HepG2 (cell line): ENCODE data around the gene ASGR1. TPM values are rescaled to one million over a fixed set of nuclear protein-coding genes. Genes with fewer than 3 reads are reported as not detected.
A peak's percentile ranks its signal among the peaks of the same experiment; 100 is the strongest.

Experiments used
- ATM ChIP-seq: fragments of 450-650 bp; IDR thresholded peaks from 2 replicates; pipeline ENCODE4 v1.7.1; 2017; ENCODE audit warnings: mild to moderate bottlenecking, borderline replicate concordance
- LCORL ChIP-seq, 2 experiments: fragments of 450-650 bp in 1 of 2; sonication (generic) in 1 of 2; formaldehyde crosslinking in 1 of 2; IDR thresholded peaks; 2 replicates each; pipeline versions ENCODE4 v1.5.0 to v1.6.1; 2017 to 2020; ENCODE audit warnings: antibody characterized with exemption in 1 of 2, missing genetic modification reagents in 1 of 2
- PATZ1 ChIP-seq: sonication (generic); formaldehyde crosslinking; IDR thresholded peaks from 2 replicates; pipeline ENCODE4 v1.4.0; 2020; ENCODE audit warnings: missing genetic modification reagents
- POLR2G ChIP-seq: fragments of 200-400 bp; formaldehyde crosslinking; IDR thresholded peaks from 2 replicates; pipeline ENCODE4 v1.6.1; 2018; ENCODE audit warnings: mild to moderate bottlenecking, low read depth, low read length, moderate library complexity
- RARA ChIP-seq: IDR thresholded peaks from 2 replicates; pipeline ENCODE4 v1.6.1; 2016; ENCODE audit warnings: missing genetic modification reagents, missing compliant biosample characterization
- SAP130 ChIP-seq: IDR thresholded peaks from 2 replicates; pipeline ENCODE4 v1.6.1; 2016; ENCODE audit warnings: low read depth
- TCF7 ChIP-seq: sonication (generic); IDR thresholded peaks from 2 replicates; pipeline ENCODE4 v1.6.1; 2016; ENCODE audit warnings: antibody characterized with exemption, low read depth
- ZMYM4 ChIP-seq: sonication (generic); formaldehyde crosslinking; IDR thresholded peaks from 2 replicates; pipeline ENCODE4 v1.8.1; 2023; ENCODE audit warnings: mild to moderate bottlenecking, missing genetic modification reagents
- ZNF547 ChIP-seq: sonication (generic); formaldehyde crosslinking; IDR thresholded peaks from 2 replicates; pipeline ENCODE4 v1.5.1; 2020; ENCODE audit warnings: mild to moderate bottlenecking, missing genetic modification reagents
- ZNF639 ChIP-seq: conservative IDR thresholded peaks from 2 replicates; pipeline ENCODE4 v1.6.1; 2018; ENCODE audit warnings: missing genetic modification reagents
- ZNF737 ChIP-seq: sonication (generic); formaldehyde crosslinking; IDR thresholded peaks from 2 replicates; pipeline ENCODE4 v1.5.0; 2020; ENCODE audit warnings: missing genetic modification reagents, mild to moderate bottlenecking, borderline replicate concordance
- ZNF740 ChIP-seq: sonication (generic); formaldehyde crosslinking; IDR thresholded peaks from 2 replicates; pipeline ENCODE4 v1.4.0; 2020; ENCODE audit warnings: missing genetic modification reagents
- ZNF747 ChIP-seq: sonication (generic); formaldehyde crosslinking; IDR thresholded peaks from 2 replicates; pipeline ENCODE4 v1.8.1; 2023; ENCODE audit warnings: missing genetic modification reagents, mild to moderate bottlenecking, borderline replicate concordance
- ZSCAN31 ChIP-seq: sonication (generic); formaldehyde crosslinking; IDR thresholded peaks from 2 replicates; pipeline ENCODE4 v1.5.0; 2020; ENCODE audit warnings: low read depth, mild to moderate bottlenecking, missing genetic modification reagents
- polyA plus RNA-seq, 8 experiments: library from polyadenylated mRNA; depleted of rRNA in 3 of 8; stranded (reverse) in 7 of 8; unstranded in 1 of 8; fragments of >200 nt; fragmentation: Illumina TruSeq in 4 of 8; extraction: Trizol in 4 of 8; gene quantifications; 2 replicates each; pipeline versions ENCODE4 v1.2.1 to v1.2.3, GENCODE V29; 2011 to 2016; ENCODE audit warnings: low read depth in 4 of 8, missing spikeins in 1 of 8, mixed read lengths in 1 of 8; ENCODE audit not compliant: insufficient read depth in 1 of 8
- total RNA-seq, 5 experiments: library from RNA; depleted of rRNA; stranded (reverse); fragments of >200 nt; fragmentation: Illumina TruSeq; extraction: Trizol; gene quantifications; 2 replicates each; pipeline ENCODE4 v1.2.3, GENCODE V29; 2016; ENCODE audit warnings: low read depth in 1 of 5

Gene ASGR1
- total and polyA plus RNA-seq, 2 of the 13 experiments (the other 11 are each of a cell fraction or from before 2014, with no cell fraction given), result 353 to 796 TPM

- TF ChIP-seq ZNF639 (CRISPR knock-in tag), result no peak
- no peak for TF ChIP-seq SAP130 (CRISPR knock-in tag)
- no peak for TF ChIP-seq ZNF737 (CRISPR knock-in tag)
- no peak for TF ChIP-seq ATM
- no peak for TF ChIP-seq ZNF740 (CRISPR knock-in tag)
- no peak for TF ChIP-seq POLR2G
- TF ChIP-seq ZNF747 (CRISPR knock-in tag), result no peak
- TF ChIP-seq ZNF547 (CRISPR knock-in tag), result no peak
- TF ChIP-seq PATZ1 (CRISPR knock-in tag), result no peak
- TF ChIP-seq ZSCAN31, result no peak
- no peak for TF ChIP-seq TCF7
- TF ChIP-seq LCORL (IDR thresholded peaks at IDR 0.05), result 0 out of 2 replicates have a peak, but pooled peaks have one; percentile 2
- TF ChIP-seq LCORL (CRISPR knock-in tag; IDR thresholded peaks at IDR 0.05), result no peak
- TF ChIP-seq ZMYM4 (CRISPR knock-in tag), result no peak
- TF ChIP-seq RARA (CRISPR knock-in tag), result no peak
Measured at GRCh38 chr17:7175330-7175733, 3.8 kb downstream of the ASGR1 start (continued).
